HK-2 (cell line): Measurements from ENCODE around the gene ROM1.
"Not testable (repeated sequence)": the region's sequence is repeated elsewhere in the genome, so short reads cannot be mapped to it uniquely, and the experiment has no call there.

Experiments
- DNase-seq: peaks from one replicate; pipeline ENCODE4 v3.0.0-alpha.2; 2018; ENCODE audit not compliant: unreplicated experiment

ROM1 gene

DNA sequence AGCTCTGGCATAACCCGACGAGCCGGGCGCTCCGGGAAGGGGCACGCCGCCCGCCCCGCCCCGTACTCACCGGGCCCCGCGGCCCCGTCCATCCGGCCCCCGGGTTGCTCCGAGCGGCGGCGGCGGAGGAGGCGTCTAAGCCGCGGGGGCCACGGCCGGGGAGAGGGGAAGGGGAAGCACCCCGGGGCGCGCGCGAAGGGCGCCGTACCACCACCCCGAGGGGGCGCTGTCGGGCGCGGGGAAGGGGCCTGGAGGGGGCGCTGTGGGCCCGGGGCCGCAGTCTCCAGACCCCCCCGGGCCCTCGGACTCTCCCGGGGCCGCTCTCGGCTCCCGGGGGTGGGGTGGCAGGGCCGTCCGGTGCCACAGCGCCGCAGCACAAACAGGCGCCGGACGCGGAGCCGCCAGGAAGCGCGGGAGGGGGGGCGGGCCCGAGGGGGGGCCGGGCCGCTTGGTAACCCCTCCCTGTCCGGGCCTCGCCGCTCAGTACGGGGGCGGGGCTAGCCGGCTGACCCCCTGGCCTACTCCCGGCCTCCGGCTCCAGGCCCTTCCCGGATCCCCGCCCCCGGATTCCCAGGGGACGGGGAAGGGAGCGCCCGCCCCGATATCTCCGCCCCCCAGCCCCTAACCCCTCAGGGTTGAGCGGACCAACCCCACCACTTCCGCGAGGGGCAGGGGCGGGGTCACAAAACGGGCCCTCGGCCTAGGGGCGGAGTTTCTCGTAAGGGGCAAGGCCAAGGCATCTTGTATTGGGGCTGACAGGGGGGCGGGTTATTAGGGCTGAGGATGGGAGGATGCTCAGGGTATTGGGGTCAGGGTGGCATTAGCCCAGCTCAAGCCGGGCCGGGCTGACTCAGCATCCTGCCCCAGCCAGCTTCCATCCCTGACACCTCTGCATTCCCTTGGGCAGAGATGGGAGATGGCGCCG is at the start of gene ROM1, which contains the start of gene EML3:
Gene ROM1 (plus strand): TSS at position 892 of the 925 bp plus-strand sequence. CDS start 25 bp downstream, at position 917.
Gene EML3 (minus strand): TSS at position 410 of the 925 bp plus-strand sequence. CDS start 318 bp downstream, at position 92.
- DNase-seq, result peak; percentile 75

DNA sequence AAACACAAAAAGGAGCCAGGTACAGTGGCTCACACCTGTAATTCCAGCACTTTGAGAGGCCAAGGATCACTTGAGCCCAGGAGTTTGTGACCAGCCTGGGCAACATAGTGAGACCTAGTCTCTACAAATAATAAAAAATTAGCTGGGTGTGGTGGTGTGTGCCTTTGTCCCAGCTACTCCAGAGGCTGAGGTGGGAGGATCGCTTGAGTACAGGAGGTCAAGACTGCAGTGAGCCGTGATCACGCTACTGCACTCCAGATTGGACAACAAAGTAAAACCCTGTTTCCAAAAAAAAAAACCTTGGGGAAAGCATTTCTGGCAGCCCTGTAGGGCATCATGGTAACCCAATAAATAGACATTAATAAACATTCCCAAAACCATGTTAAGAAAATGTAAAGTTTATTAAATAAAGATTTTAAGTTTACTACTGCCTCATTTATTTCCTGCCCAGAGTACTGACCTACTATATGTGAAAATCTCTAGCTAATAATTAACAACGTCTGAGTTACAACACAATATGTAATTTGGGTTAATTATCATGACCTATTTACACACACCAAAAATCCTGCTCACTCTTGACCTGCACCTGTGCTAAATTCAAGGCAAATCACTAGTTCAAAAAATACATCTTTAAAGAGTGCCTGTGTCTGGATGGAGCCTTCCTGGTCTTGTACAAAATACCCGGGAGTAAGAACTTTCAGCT is 47.8 kb upstream of the ROM1 start:
- no peak for DNase-seq

- DNase-seq, result no peak
Observed at GRCh38 chr11:62566247-62566646, 46.8 kb upstream of the ROM1 start.

GRCh38 chr11:62567018-62567633 is 45.9 kb upstream of the ROM1 start:
- DNase-seq, result no peak

DNA sequence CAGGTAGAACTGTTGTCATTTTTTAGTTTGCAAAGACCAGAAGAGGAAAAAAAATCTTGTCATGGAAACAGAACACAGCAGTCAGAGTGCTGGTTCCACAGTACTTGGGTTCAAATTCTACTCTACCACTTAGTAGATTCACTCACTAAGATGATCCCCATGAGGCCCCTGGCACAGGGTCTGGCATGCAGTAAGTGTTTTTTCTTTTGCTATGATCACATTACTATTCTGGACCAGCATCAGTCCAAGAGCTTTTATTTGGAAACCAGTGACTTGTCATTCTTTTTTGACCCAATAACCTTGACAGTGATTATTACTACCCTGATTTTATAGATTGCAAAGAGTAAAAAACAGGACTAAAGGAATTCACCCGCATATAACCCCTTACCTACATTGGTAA is 43.4 kb upstream of the ROM1 start:
- no peak for DNase-seq

DNA sequence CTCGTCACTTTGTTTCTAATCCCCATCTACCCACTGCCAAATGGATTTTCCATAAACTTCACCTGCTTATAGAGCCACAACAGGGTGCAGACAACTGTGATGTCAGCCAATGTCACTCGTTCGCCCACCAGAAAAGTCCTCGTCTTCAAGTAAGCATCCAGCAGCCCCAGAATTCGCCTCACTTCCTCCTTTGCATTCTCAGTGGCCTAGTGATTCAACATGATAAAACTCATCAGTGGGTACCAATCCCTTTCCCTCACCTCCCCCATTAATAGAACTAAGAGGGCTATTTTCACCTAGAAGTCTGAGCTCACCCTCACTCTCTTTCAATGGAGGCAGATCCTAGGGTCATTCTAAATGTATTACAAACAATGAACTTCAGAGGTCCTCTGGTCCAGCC is 42.2 kb upstream of the ROM1 start:
- not testable (repeated sequence) for DNase-seq

DNA sequence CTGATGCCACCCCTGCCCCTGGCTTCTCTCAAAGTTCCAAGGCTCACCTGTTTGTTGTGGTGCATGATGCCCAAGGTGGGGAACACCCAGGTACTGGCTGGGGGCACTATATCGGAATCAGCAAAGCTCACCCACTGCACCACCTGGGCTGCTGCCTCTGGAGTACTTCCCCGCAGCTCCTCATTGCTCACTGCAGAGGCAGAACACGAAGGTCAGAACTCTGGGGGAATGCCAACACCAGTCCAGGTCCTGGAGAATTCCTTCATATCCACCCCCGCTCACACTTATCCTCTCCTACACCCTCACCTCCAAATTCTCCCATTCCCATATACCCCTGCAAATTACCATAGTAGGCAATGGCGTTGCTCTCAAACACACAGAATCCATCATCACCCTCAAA is 41.6 kb upstream of the ROM1 start:
- not testable (repeated sequence) for DNase-seq

- no peak for DNase-seq
Observed at GRCh38 chr11:62572431-62572830, 40.6 kb upstream of the ROM1 start.

- no peak for DNase-seq
Observed at GRCh38 chr11:62573006-62573591, 40.0 kb upstream of the ROM1 start.

DNA sequence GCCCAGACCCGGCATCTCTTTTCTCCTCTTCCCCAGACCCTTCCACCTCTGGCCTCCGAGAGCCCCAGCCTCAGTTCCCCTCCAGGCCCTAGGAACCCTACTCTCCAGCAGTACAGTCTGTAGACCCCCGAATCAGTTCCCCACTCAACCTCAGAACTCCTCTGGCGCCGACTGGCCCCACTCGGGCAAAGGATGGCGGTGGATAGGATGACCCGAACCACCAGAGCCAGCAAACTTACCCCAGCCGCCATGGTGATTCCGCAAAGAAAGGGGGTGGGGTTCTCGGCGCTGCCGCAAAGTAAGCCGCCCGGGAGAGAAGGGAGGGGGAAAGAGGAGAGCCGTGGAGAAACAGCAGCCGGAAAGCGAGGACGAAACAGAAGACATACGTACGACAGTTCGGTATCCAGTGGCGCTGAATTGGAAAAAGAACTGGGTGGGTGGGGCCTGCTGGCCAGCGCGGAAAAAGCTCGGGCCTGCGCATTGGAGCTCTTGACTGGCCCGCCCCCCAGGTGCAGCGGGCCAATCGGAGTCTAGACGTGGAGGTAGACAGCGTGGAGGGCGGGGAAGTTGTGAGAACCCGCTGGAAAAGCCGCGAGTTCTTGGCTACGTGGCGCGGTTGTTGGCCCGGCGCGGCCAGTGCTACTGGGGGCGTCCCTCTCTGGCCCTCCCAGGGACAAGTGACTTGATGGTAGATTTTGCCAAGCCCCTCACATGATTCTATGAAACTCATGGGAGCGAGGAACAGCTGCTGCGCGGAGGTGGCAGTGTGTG is 39.3 kb upstream of the ROM1 start, which contains the start of gene EEF1G:
Gene EEF1G (minus strand): TSS at position 300 of the 771 bp plus-strand sequence. CDS start 49 bp downstream, at position 251.
- peak; percentile 96 for DNase-seq

- DNase-seq, result no peak
Observed at GRCh38 chr11:62574363-62575071, 38.5 kb upstream of the ROM1 start.

- DNase-seq, result no peak
Observed at GRCh38 chr11:62575156-62575555, 37.9 kb upstream of the ROM1 start.

DNA sequence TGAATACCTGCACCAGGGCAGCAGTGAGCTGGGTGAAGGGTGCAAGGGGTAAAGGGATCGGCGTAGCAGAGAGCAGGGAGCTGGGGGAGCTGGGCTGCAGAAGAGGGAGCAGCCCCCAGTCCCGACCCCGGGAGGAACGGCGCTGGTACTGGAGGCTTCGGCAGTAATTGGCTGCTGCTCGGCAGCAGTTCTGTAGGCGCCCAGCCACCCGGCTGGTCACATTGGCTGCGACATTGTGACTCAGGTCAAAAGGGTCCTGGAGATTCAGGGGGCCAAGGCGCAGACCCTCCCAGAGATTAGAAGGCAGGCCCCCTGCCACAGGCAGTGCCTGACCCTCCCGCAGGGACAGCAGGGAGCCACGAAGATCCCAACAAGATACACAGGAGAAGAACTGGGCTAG is 37.2 kb upstream of the ROM1 start:
- no peak for DNase-seq

DNA sequence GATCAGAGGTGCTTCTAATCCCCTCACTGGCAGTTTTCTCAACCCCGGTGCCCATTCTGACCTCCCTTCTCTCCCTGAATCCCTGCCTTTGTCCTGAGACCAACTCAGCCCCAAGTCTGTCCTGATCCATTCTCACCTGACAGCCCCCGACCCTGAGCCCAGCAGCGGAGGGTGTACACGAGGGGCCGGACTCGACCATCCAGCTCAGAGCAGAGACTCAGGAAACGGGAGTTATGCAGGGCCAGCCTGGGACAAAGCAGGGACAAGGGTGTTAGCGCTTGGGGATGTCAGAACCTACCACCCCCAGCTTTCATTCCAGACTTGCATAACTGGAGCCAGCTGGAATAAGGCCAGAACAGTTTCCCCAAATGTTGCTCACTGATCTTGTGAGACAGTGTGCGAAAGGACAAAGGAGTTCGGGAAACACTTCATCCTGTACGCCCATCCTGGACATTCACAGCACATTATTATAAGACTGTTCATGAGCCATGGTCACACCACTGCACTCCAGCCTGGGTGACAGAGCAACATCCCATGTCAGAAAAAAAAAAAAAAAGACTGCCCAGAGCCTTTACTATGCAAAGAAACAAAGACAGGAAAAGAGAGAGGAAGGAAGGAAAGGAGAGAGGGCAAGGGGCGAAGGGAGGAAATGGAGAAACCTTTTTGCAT is 35.9 kb upstream of the ROM1 start:
- no peak for DNase-seq

DNA sequence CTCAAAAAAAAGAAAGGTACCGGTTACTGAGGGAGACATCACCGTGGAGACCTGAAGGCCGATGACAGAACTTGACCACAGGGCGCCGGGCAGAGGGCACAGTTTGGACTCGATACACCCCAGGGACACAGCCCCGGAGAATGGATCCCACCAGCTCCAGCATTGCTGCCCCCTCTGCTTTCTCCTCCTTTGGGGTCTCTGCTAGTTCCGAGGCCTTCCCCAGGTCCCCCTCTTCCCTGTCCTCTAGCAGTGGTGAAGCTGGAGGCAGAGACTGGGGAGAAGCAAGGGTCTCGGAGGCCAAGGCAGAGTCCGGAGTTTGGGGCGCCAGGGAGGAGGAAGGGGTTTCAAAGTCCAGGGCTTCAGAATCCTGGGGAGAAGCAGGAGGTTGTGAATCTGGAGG is 34.5 kb upstream of the ROM1 start:
- no peak for DNase-seq

DNA sequence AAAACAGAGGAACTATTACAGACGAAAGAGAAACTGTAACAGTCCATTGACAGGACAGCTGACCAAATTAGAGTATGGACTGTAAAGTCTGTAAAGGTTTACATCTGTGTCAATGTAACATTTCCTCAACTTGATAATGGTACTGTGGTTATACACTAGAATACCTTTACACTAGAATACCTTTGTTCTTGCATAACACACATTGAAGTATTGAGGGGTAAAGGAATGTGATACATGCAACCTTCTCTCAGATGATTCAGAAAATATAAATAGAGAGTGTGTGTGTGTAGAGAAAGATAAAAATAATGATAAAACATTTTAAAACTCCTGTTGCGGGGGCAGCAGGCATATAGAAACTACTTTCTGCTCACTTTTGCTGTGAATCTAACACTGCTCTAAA is 33.8 kb upstream of the ROM1 start:
- no peak for DNase-seq

GRCh38 chr11:62580959-62581715 is 31.9 kb upstream of the ROM1 start:
- DNase-seq, result no peak

DNA sequence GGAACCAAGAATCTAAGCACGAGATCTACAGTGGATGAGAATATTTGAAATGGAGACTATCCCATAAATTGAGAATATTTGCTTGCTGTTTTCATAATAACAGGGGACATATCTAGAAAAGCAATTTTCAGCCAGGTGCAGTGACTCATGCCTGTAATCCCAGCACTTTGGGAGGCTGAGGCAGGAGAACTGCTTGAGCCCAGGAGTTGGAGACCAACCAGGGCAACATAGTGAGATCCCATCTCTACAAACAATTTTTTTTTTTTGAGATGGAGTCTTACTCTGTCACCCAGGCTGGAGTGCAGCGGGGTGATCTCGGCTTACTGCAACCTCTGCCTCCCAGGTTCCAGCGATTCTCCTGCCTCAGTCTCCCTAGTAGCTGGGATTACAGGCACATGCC is 31.3 kb upstream of the ROM1 start:
- DNase-seq, result not testable (repeated sequence)

DNA sequence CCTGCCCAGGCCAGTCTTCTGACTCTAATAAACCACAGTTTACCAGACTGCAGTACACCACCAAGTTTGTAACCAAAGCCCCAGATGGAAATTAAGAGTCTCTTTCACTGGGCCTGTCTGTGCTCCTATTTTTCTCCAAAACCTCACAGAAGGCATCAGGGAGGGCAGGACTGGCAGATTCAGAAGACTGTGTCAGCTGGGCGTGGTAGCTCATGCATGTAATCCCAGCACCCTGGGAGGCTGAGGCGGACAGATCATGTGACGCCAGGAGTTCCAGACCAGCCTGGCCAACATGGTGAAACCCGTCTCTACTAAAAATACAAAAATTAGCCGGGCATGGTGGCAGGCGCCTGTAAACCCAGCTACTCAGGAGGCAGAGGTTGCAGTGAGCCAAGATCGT is 27.7 kb upstream of the ROM1 start:
- DNase-seq, result not testable (repeated sequence)
